ENCODE measurements around the gene CCDC13. TPM values are rescaled to one million over a fixed set of nuclear protein-coding genes. Genes with fewer than 3 reads are reported as not detected.

CCDC13 gene
- total RNA-seq, 1 donor from 2014 or later = 1.3 TPM

DNA sequence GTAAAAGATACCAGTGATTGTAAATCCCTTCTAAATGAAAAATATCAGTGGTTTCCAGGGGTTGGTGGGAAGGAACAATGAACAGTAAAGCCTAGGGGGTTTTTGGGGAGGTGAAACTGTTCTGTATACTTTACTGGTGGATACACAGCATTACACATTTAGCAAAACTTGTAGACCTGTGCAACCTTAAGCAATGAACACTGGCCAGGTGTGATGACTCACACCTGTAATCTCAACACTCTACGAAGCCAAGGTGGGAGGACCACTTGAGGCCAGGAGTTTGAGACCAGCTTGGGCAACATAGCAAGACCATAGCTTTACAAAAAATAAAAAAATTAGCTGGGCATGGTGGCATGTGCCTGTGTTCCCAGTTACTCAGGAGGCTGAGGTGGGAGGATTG, 1.8 kb downstream of the CCDC13 start:
- peaks cover 2% of the 10 kb centered on the region for H3K4me1 Mint-ChIP-seq (ENCODE audit: low read depth, unreplicated experiment)
- FAIRE-seq (no peak), DNase-seq (ENCODE audit: low read depth) (no peak)
- no peak overlapping the region for H3K4me3 Mint-ChIP-seq (ENCODE audit: unreplicated experiment)
- H3K27ac ChIP-seq (ENCODE audit: low read depth, low read length) = no peak overlapping the region
- no peaks in the 10 kb centered on the region for H3K9me3 ChIP-seq (ENCODE audit: insufficient read depth, low read depth, low read length)
- no peak for TF ChIP-seq EZH2 (IDR thresholded peaks at IDR 0.05; ENCODE audit: insufficient read depth, low read length)
- H3K4me1 ChIP-seq (ENCODE audit: insufficient read depth, low read length) = no peaks in the 10 kb centered on the region
- H3K4me2 ChIP-seq (ENCODE audit: low read length) = no peak overlapping the region
- H3K27me3 Mint-ChIP-seq (ENCODE audit: low read depth, unreplicated experiment) = peaks cover 3% of the 10 kb centered on the region
- H3K4me3 ChIP-seq (ENCODE audit: insufficient read depth, low read depth, low read length) = no peak overlapping the region
- H2AFZ ChIP-seq (ENCODE audit: low read depth, low read length) = no peak overlapping the region
- no peaks in the 10 kb centered on the region for H3K27me3 ChIP-seq (ENCODE audit: insufficient read depth, low read length)
- H4K20me1 ChIP-seq (ENCODE audit: insufficient read depth, low read length) = no peaks in the 10 kb centered on the region
- no peak overlapping the region for H3K27ac Mint-ChIP-seq (ENCODE audit: unreplicated experiment)
- peaks cover 2% of the 10 kb centered on the region for H3K36me3 Mint-ChIP-seq (ENCODE audit: low read depth, unreplicated experiment)
- no peak overlapping the region for H3K9ac ChIP-seq (ENCODE audit: low read length)
- peaks cover 2% of the 10 kb centered on the region for H3K9me3 Mint-ChIP-seq (ENCODE audit: unreplicated experiment)
- H3K79me2 ChIP-seq (ENCODE audit: insufficient read depth, low read length) = no peaks in the 10 kb centered on the region
- H3K36me3 ChIP-seq (ENCODE audit: insufficient read depth, low read length) = no peaks in the 10 kb centered on the region

DNA sequence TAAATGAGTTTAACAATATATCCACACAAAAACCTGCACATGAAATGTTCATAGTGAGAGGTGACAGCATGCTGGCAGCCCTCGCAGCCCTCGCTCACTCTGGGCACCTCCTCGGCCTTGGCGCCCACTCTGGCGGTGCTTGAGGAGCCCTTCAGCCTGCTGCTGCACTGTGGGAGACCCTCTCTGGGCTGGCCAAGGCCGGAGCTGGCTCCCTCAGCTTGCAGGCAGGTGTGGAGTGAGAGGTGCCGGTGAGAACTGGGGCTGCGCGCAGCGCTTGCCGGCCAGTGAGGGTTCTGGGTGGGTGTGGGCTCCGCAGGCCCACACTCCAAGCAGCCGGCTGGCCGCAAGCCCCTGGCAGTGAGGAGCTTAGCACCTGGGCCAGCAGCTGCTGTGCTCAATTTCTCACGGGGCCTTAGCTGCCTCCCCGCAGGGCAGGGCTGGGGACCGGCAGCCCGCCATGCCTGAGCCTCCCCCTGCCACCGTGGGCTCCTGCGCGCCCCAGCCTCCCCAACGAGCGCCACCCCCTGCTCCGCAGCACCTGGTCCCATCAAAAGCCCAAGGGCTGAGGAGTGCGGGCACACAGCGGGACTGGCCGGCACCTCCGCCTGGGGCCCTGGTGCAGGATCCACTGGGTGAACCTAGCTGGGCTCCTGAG, 3.4 kb downstream of the CCDC13 start:
- Histone ChIP-seq H2AFZ (ENCODE audit: low read depth, low read length) (no peak overlapping the region), H3K4me2 (ENCODE audit: low read length) (no peak overlapping the region), H3K27me3 (ENCODE audit: insufficient read depth, low read length) (no peaks in the 10 kb centered on the region), H4K20me1 (ENCODE audit: insufficient read depth, low read length) (no peaks in the 10 kb centered on the region), H3K9me3 (ENCODE audit: insufficient read depth, low read depth, low read length) (no peaks in the 10 kb centered on the region), H3K9ac (ENCODE audit: low read length) (no peak overlapping the region), H3K4me1 (ENCODE audit: insufficient read depth, low read length) (no peaks in the 10 kb centered on the region), H3K36me3 (ENCODE audit: insufficient read depth, low read length) (no peaks in the 10 kb centered on the region), H3K79me2 (ENCODE audit: insufficient read depth, low read length) (no peaks in the 10 kb centered on the region), H3K4me3 (ENCODE audit: insufficient read depth, low read depth, low read length) (no peak overlapping the region), H3K27ac (ENCODE audit: low read depth, low read length) (no peak overlapping the region)
- FAIRE-seq (no peak), DNase-seq (ENCODE audit: low read depth) (no peak)
- peaks cover 6% of the 10 kb centered on the region for H3K27me3 Mint-ChIP-seq (ENCODE audit: low read depth, unreplicated experiment)
- TF ChIP-seq, protein P1, sequence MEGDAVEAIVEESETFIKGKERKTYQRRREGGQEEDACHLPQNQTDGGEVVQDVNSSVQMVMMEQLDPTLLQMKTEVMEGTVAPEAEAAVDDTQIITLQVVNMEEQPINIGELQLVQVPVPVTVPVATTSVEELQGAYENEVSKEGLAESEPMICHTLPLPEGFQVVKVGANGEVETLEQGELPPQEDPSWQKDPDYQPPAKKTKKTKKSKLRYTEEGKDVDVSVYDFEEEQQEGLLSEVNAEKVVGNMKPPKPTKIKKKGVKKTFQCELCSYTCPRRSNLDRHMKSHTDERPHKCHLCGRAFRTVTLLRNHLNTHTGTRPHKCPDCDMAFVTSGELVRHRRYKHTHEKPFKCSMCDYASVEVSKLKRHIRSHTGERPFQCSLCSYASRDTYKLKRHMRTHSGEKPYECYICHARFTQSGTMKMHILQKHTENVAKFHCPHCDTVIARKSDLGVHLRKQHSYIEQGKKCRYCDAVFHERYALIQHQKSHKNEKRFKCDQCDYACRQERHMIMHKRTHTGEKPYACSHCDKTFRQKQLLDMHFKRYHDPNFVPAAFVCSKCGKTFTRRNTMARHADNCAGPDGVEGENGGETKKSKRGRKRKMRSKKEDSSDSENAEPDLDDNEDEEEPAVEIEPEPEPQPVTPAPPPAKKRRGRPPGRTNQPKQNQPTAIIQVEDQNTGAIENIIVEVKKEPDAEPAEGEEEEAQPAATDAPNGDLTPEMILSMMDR (IDR thresholded peaks at IDR 0.05; ENCODE audit: insufficient read depth, low read depth, low read length) = no peak
- no peak for TF ChIP-seq EZH2 (IDR thresholded peaks at IDR 0.05; ENCODE audit: insufficient read depth, low read length)
- H3K27ac Mint-ChIP-seq (ENCODE audit: unreplicated experiment) = no peak overlapping the region
- peaks cover 2% of the 10 kb centered on the region for H3K4me1 Mint-ChIP-seq (ENCODE audit: low read depth, unreplicated experiment)
- H3K4me3 Mint-ChIP-seq (ENCODE audit: unreplicated experiment) = no peak overlapping the region
- H3K9me3 Mint-ChIP-seq (ENCODE audit: unreplicated experiment) = peaks cover 2% of the 10 kb centered on the region
- H3K36me3 Mint-ChIP-seq (ENCODE audit: low read depth, unreplicated experiment) = peaks cover 2% of the 10 kb centered on the region

DNA sequence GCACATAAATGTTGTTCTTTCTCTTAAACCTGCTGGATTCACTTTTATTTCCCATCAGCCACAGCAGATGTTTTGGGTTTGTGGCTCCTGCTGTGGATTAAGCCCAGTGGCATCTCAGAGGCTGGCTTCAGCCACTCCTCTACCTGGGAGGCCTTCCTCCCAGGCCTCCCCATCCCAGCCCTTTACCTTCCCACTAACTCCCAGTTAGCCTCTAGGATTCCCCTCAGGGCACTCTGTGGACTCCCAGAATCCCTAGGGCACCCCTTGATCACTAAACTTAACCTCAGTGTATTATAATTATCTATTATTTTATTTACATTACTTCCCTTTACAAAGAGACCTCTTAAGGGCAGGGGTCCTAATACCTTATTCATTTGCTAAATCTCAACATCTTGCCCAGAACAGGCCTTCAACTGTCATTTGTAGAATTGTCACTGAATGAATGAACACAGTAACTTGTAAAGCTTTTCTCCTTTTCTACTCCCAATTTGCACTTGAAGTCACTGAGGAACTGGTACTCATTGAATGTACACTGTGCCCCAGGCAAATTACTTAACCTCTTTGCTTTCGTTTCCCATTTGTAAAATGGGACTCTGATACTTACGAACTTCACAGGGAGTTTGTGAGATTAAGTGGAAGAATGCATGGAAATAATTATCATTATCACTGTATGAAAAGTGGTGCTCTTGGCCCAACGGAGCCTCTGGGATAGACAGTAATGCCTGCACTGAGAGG, 8.3 kb downstream of the CCDC13 start:
- no peaks in the 10 kb centered on the region for H3K9me3 Mint-ChIP-seq (ENCODE audit: unreplicated experiment)
- no peak for FAIRE-seq

More for the DNA sequence above, 8.3 kb downstream of the CCDC13 start:
- no peaks in the 10 kb centered on the region for H3K36me3 Mint-ChIP-seq (ENCODE audit: low read depth, unreplicated experiment)
- H3K27me3 ChIP-seq (ENCODE audit: insufficient read depth, low read length) = no peaks in the 10 kb centered on the region
- TF ChIP-seq EZH2 (IDR thresholded peaks at IDR 0.05; ENCODE audit: insufficient read depth, low read length) = no peak
- TF ChIP-seq, protein P1 (IDR thresholded peaks at IDR 0.05; ENCODE audit: insufficient read depth, low read depth, low read length) = no peak
- H3K9ac ChIP-seq (ENCODE audit: low read length) = no peak overlapping the region
- no peaks in the 10 kb centered on the region for H4K20me1 ChIP-seq (ENCODE audit: insufficient read depth, low read length)
- no peaks in the 10 kb centered on the region for H3K36me3 ChIP-seq (ENCODE audit: insufficient read depth, low read length)
- H3K4me3 ChIP-seq (ENCODE audit: insufficient read depth, low read depth, low read length) = no peak overlapping the region
- no peaks in the 10 kb centered on the region for H3K4me1 Mint-ChIP-seq (ENCODE audit: low read depth, unreplicated experiment)
- no peaks in the 10 kb centered on the region for H3K79me2 ChIP-seq (ENCODE audit: insufficient read depth, low read length)
- peaks cover 6% of the 10 kb centered on the region for H3K27me3 Mint-ChIP-seq (ENCODE audit: low read depth, unreplicated experiment)
- H3K27ac Mint-ChIP-seq (ENCODE audit: unreplicated experiment) = no peak overlapping the region
- no peak overlapping the region for H3K4me3 Mint-ChIP-seq (ENCODE audit: unreplicated experiment)
- no peak for DNase-seq (ENCODE audit: low read depth)
- no peaks in the 10 kb centered on the region for H3K9me3 ChIP-seq (ENCODE audit: insufficient read depth, low read depth, low read length)
- no peak overlapping the region for H3K4me2 ChIP-seq (ENCODE audit: low read length)
- no peaks in the 10 kb centered on the region for H3K4me1 ChIP-seq (ENCODE audit: insufficient read depth, low read length)
- H2AFZ ChIP-seq (ENCODE audit: low read depth, low read length) = no peak overlapping the region
- H3K27ac ChIP-seq (ENCODE audit: low read depth, low read length) = no peak overlapping the region
